H1 (cell line): ENCODE measurements around the gene GRIN2C. TPM values are rescaled to one million over a fixed set of nuclear protein-coding genes. Genes with fewer than 3 reads are reported as not detected.

Source experiments
- CEBPB ChIP-seq: IDR thresholded peaks from 2 replicates; pipeline ENCODE4 v1.6.1; 2012; ENCODE audit warnings: low read depth, low read length
- NANOG ChIP-seq: IDR thresholded peaks from 2 replicates; pipeline ENCODE4 v1.6.1; 2011; ENCODE audit warnings: low read length, low read depth, mild to moderate bottlenecking, inconsistent platforms; ENCODE audit not compliant: insufficient read depth, poor library complexity, severe bottlenecking
- RAD21 ChIP-seq, 2 experiments: IDR thresholded peaks in 1 of 2; conservative IDR thresholded peaks in 1 of 2; 2 replicates each; pipeline ENCODE4 v1.6.1; 2011; ENCODE audit warnings: low read depth in 2 of 2, low read length in 2 of 2, improper control_type of control experiment in 1 of 2, inconsistent platforms in 1 of 2, mild to moderate bottlenecking in 1 of 2, moderate library complexity in 1 of 2
- RBBP5 ChIP-seq: IDR thresholded peaks from 2 replicates; pipeline ENCODE4 v1.7.1; 2012; ENCODE audit warnings: low read depth, mild to moderate bottlenecking, inconsistent platforms, low read length, moderate library complexity, borderline replicate concordance
- polyA plus RNA-seq, 7 experiments: library from polyadenylated mRNA; depleted of rRNA in 3 of 7; stranded (reverse) in 5 of 7; unstranded in 2 of 7; fragments of >200 nt in 5 of 7; fragments of 200-250 nt in 2 of 7; gene quantifications; 1 replicate in 5 of 7; 2 replicates in 1 of 7; 4 replicates in 1 of 7; pipeline versions ENCODE4 v1.2.1 to v1.2.3, GENCODE V29; 2011 to 2013; ENCODE audit warnings: missing spikeins in 2 of 7, mixed read lengths in 2 of 7
- total RNA-seq: library from RNA; stranded (reverse); fragmentation: NEBNext Ultra II Directional; extraction: Animal tissue kit (Norgen Biotek cat#: 25700); gene quantifications from 2 replicates; pipeline ENCODE4 v1.2.1, GENCODE V29; 2021

Gene GRIN2C
- total and polyA plus RNA-seq, 2 of the 8 experiments (the other 6 are each of a cell fraction or from before 2014, with no cell fraction given), result 0.06 to 0.07 TPM

DNA sequence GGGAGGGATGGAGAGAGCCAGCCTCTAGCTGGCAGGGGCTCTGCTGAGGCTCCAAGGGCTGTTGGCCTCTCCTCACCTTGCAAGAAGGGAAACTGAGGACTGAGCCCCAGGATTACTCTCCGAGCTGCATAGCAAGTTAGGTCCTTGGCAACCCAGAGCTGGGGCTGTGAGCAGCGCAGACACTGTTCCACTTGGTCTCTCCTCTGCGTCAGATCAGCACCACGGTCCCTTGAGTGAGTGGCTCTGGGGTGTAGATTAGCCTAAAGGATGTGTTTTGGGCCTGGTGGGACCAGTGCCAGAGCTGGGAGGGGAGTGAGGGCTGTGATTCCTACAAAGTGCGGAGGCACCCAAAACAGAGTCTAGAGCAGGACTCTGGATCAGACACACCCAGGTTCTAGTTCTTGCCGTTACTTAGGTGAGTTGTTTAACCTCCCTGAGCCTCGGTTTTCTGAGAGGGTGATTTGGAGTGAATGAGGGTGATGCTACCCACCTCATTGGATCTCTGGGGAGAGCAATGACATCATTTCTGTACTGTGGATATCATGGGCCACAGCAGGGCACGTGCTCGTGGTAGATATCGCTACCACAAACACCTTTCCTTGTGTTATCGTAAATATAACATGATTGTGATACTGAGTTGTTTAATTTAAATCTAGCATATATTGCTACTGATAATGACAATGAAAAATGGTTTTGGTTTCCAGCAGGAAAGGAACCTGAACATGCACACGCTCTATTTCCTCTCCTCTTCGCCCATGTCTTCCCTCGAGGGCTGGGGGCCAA, 41.9 kb upstream of the GRIN2C start (continued):
- TF ChIP-seq CEBPB (no peak), NANOG (no peak), RAD21 (IDR thresholded peaks at IDR 0.05 in 1 of 2, conservative IDR thresholded peaks at IDR 0.05 in 1 of 2; ENCODE audit: low read depth in 2 of 2, low read length in 2 of 2) (no peak), RBBP5 (no peak)
